Stomach (tissue), 9 donors: ENCODE measurements around the gene THSD7A. TPM values are rescaled to one million over a fixed set of nuclear protein-coding genes. Genes with fewer than 3 reads are reported as not detected.
A peak's percentile ranks its signal among the peaks of the same experiment; 100 is the strongest.

Source experiments
- DNase-seq, 2 donors: peaks; one replicate each; pipeline versions ENCODE4 v3.0.0 to v3.0.0-alpha.2; 2013 to 2019
- H3K27ac ChIP-seq, 5 donors: fragments of 200-600 bp in 4 of 5; sonication (generic) in 4 of 5; one replicate each; pipeline ENCODE4 v1.5.1; 2013 to 2019; ENCODE audit warnings: mild to moderate bottlenecking in 1 of 5, moderate library complexity in 1 of 5
- H3K27me3 ChIP-seq, 3 donors: fragments of 200-600 bp; sonication (generic); one replicate each; pipeline ENCODE4 v1.5.1; 2017 to 2019; ENCODE audit warnings: mixed run types in 1 of 3
- H3K36me3 ChIP-seq, 4 donors: fragments of 200-600 bp; sonication (generic); 1 replicate in 3 of 4; 2 replicates in 1 of 4; pipeline ENCODE4 v1.5.1; 2016 to 2019
- H3K4me1 ChIP-seq, 4 donors: fragments of 200-600 bp; sonication (generic); one replicate each; pipeline ENCODE4 v1.5.1; 2016 to 2019
- H3K4me3 ChIP-seq, 4 donors: fragments of 200-600 bp; sonication (generic) in 3 of 4; one replicate each; pipeline ENCODE4 v1.5.1; 2016 to 2019; ENCODE audit warnings: mild to moderate bottlenecking in 1 of 4
- H3K9me3 ChIP-seq, 4 donors: fragments of 200-600 bp; sonication (generic); one replicate each; pipeline ENCODE4 v1.5.1; 2016 to 2019
- CTCF ChIP-seq, 7 experiments: fragments of 450-650 bp in 4 of 7; fragments of 200-600 bp in 3 of 7; sonication (generic) in 3 of 7; IDR thresholded peaks; one replicate each; pipeline ENCODE4 v1.5.1; 2016 to 2019; ENCODE audit warnings: antibody characterized with exemption in 7 of 7, control low read depth in 2 of 7, mild to moderate bottlenecking in 1 of 7
- EP300 ChIP-seq: sonication (generic); formaldehyde crosslinking; IDR thresholded peaks from one replicate; pipeline ENCODE4 v1.6.1; 2017; ENCODE audit warnings: antibody characterized with exemption
- POLR2A ChIP-seq, 4 donors: fragments of 450-650 bp; IDR thresholded peaks; one replicate each; pipeline ENCODE4 v1.6.1; 2016; ENCODE audit warnings: antibody characterized with exemption in 4 of 4, control low read depth in 2 of 4, mild to moderate bottlenecking in 1 of 4, moderate library complexity in 1 of 4
- POLR2AphosphoS5 ChIP-seq, 3 donors: sonication (generic); formaldehyde crosslinking; IDR thresholded peaks; one replicate each; pipeline ENCODE4 v1.6.1; 2016; ENCODE audit warnings: antibody characterized with exemption in 3 of 3
- WGBS, 5 donors: extraction: QIAGEN DNeasy Blood & Tissue Kit in 3 of 5; methylation state at CpG; one replicate each; pipeline versions ENCODE4 v1.1.5 to v1.1.7; 2013 to 2018; 5-methylcytosine and 5-hydroxymethylcytosine counted together
- intact Hi-C: fragments of 100-400 bp; cut with DNase I; formaldehyde crosslinking; loops from one replicate; pipeline ENCODE4 v1.15.1; 2023; ENCODE audit warnings: low total_unique reads
- polyA plus RNA-seq, 3 donors: library from polyadenylated mRNA; stranded (reverse); fragments of 200-250 nt; gene quantifications; one replicate each; pipeline ENCODE4 v1.2.3, GENCODE V29; 2013
- total RNA-seq, 5 donors: library from RNA; depleted of rRNA; stranded (reverse); fragments of >200 nt; gene quantifications; one replicate each; pipeline versions ENCODE4 v1.1.0 to v1.2.3, GENCODE V29; 2014 to 2016
- donor health status: healthy with polysubstance abuse.
- donor health status: Bipolar disorder and iron deficiency.
- donor health status: healthy.

THSD7A gene
- total and polyA plus RNA-seq, 8 donors: 0.06 to 13.2 (median 0.46) TPM; not detected in 1

GRCh38 chr7:11539853-11540252, 292.1 kb downstream of the THSD7A start:
- DNase-seq: no peak
- Histone ChIP-seq H3K27me3 (no peaks in the 10 kb centered on the region), H3K9me3 (no peaks in the 10 kb centered on the region), H3K36me3 (no peaks in the 10 kb centered on the region), H3K4me1 (no peaks in the 10 kb centered on the region), H3K4me3 (no peak overlapping the region), H3K27ac (peak overlapping the region in 1 of 5 donors; percentile 31)
- intact Hi-C loops: no loop called here
- WGBS, 5 donors: 41 to 57% (median 47%) methylated on average over 3 of the region's 3 CpGs
- TF ChIP-seq CTCF (IDR thresholded peaks at IDR 0.05): no peak
- TF ChIP-seq EP300: no peak
- TF ChIP-seq POLR2A (IDR thresholded peaks at IDR 0.05): no peak
- TF ChIP-seq POLR2AphosphoS5 (IDR thresholded peaks at IDR 0.05): no peak

- Histone ChIP-seq H3K36me3 (no peaks in the 10 kb centered on the region), H3K4me1 (no peaks in the 10 kb centered on the region), H3K9me3 (no peaks in the 10 kb centered on the region), H3K4me3 (no peak overlapping the region), H3K27me3 (no peaks in the 10 kb centered on the region), H3K27ac (no peak overlapping the region)
- 76 to 93% (median 83%) methylated on average over 1 of the region's 1 CpG for WGBS, 5 donors
- no peak for DNase-seq
- intact Hi-C loops: no loop called here
- TF ChIP-seq EP300 (no peak), CTCF (IDR thresholded peaks at IDR 0.05) (no peak), POLR2A (IDR thresholded peaks at IDR 0.05) (no peak), POLR2AphosphoS5 (IDR thresholded peaks at IDR 0.05) (no peak)
Observed at GRCh38 chr7:11538751-11539299, 293.2 kb downstream of the THSD7A start.

- Histone ChIP-seq H3K36me3 (no peaks in the 10 kb centered on the region), H3K27me3 (no peaks in the 10 kb centered on the region), H3K4me1 (no peaks in the 10 kb centered on the region), H3K9me3 (no peaks in the 10 kb centered on the region), H3K4me3 (no peak overlapping the region), H3K27ac (no peak overlapping the region)
- WGBS, 5 donors: 64 to 80% (median 76%) methylated on average over 3 of the region's 3 CpGs
- DNase-seq: no peak
- intact Hi-C loops: no loop called here
- TF ChIP-seq POLR2AphosphoS5 (IDR thresholded peaks at IDR 0.05) (no peak), CTCF (IDR thresholded peaks at IDR 0.05) (no peak), POLR2A (IDR thresholded peaks at IDR 0.05) (no peak), EP300 (no peak)
Observed at GRCh38 chr7:11533229-11533820, 298.7 kb downstream of the THSD7A start.

- no peaks in the 10 kb centered on the region for H3K36me3 ChIP-seq
- no peaks in the 10 kb centered on the region for H3K4me1 ChIP-seq
- no peak overlapping the region for H3K4me3 ChIP-seq
- H3K27me3 ChIP-seq: no peaks in the 10 kb centered on the region
- H3K9me3 ChIP-seq: peaks cover 0 to 3% (median 0%) of the 10 kb centered on the region in 4 donors
- WGBS, 5 donors: 20 to 51% (median 30%) methylated on average over 3 of the region's 3 CpGs
- no peak for DNase-seq
- intact Hi-C loops: no loop called here
- TF ChIP-seq CTCF (IDR thresholded peaks at IDR 0.05) (no peak), POLR2AphosphoS5 (IDR thresholded peaks at IDR 0.05) (no peak), EP300 (no peak), POLR2A (IDR thresholded peaks at IDR 0.05) (no peak)
- H3K27ac ChIP-seq: no peak overlapping the region
Observed at GRCh38 chr7:11529382-11529781, 302.6 kb downstream of the THSD7A start.
